Measurements from ENCODE around the gene KIRREL3. TPM values are rescaled to one million over a fixed set of nuclear protein-coding genes. Genes with fewer than 3 reads are reported as not detected.

The KIRREL3 gene
- total and polyA plus RNA-seq, 4 donors = 0.02 to 0.71 (median 0.15) TPM; not detected in 1

- H3K27me3 ChIP-seq (ENCODE audit: control insufficient read depth in 3 of 3, insufficient read depth in 3 of 3, low read length in 2 of 3) = peaks cover 0 to 2% (median 0%) of the 10 kb centered on the region in 3 donors
- no peaks in the 10 kb centered on the region for H3K9me3 ChIP-seq (ENCODE audit: control insufficient read depth in 4 of 4, insufficient read depth in 3 of 4, low read length in 3 of 4)
- DNase-seq = peak; percentile 84 to 87 (median 86)
- peak; percentile 89 for ATAC-seq (ENCODE audit: insufficient read depth, low FRiP score)
- peaks cover 0 to 15% (median 3%) of the 10 kb centered on the region in 5 donors for H3K4me1 ChIP-seq (ENCODE audit: control insufficient read depth in 5 of 5, insufficient read depth in 5 of 5, low read length in 5 of 5)
- peaks cover 0 to 9% (median 0%) of the 10 kb centered on the region in 4 donors for H3K36me3 ChIP-seq (ENCODE audit: control insufficient read depth in 4 of 4, insufficient read depth in 4 of 4, low read length in 4 of 4)
- WGBS, 2 donors = 20 to 25% methylated on average over 21 of the region's 21 CpGs
- no peak overlapping the region for H3K9ac ChIP-seq (ENCODE audit: insufficient read depth in 1 of 2, low read length in 2 of 2)
- peak; percentile 93 for TF ChIP-seq CTCF (IDR thresholded peaks at IDR 0.05; ENCODE audit: control extremely low read depth, extremely low read depth)
- H3K27ac ChIP-seq (ENCODE audit: low read depth in 1 of 2, low read length in 1 of 2) = no peak overlapping the region
- no peak overlapping the region for H3K4me3 ChIP-seq
Observed at GRCh38 chr11:126440792-126441514, 559.6 kb downstream of the KIRREL3 start.

- Histone ChIP-seq H3K9ac (ENCODE audit: insufficient read depth in 1 of 2, low read length in 2 of 2) (no peak overlapping the region), H3K27me3 (ENCODE audit: control insufficient read depth in 3 of 3, insufficient read depth in 3 of 3, low read length in 2 of 3) (peaks cover 0 to 2% (median 0%) of the 10 kb centered on the region in 3 donors), H3K4me1 (ENCODE audit: control insufficient read depth in 5 of 5, insufficient read depth in 5 of 5, low read length in 5 of 5) (peaks cover 0 to 15% (median 3%) of the 10 kb centered on the region in 5 donors), H3K4me3 (no peak overlapping the region), H3K9me3 (ENCODE audit: control insufficient read depth in 4 of 4, insufficient read depth in 3 of 4, low read length in 3 of 4) (no peaks in the 10 kb centered on the region), H3K36me3 (ENCODE audit: control insufficient read depth in 4 of 4, insufficient read depth in 4 of 4, low read length in 4 of 4) (peaks cover 0 to 9% (median 0%) of the 10 kb centered on the region in 4 donors), H3K27ac (ENCODE audit: low read depth in 1 of 2, low read length in 1 of 2) (no peak overlapping the region)
- WGBS, 2 donors = 63 to 79% methylated on average over 22 of the region's 22 CpGs
- no peak for DNase-seq
- ATAC-seq (ENCODE audit: insufficient read depth, low FRiP score) = no peak
- no peak for TF ChIP-seq CTCF (IDR thresholded peaks at IDR 0.05; ENCODE audit: control extremely low read depth, extremely low read depth)
Observed at GRCh38 chr11:126440276-126440675, 560.3 kb downstream of the KIRREL3 start.

- Histone ChIP-seq H3K36me3 (ENCODE audit: control insufficient read depth in 4 of 4, insufficient read depth in 4 of 4, low read length in 4 of 4) (peaks cover 0 to 9% (median 0%) of the 10 kb centered on the region in 4 donors), H3K9me3 (ENCODE audit: control insufficient read depth in 4 of 4, insufficient read depth in 3 of 4, low read length in 3 of 4) (no peaks in the 10 kb centered on the region), H3K27ac (ENCODE audit: low read depth in 1 of 2, low read length in 1 of 2) (no peak overlapping the region), H3K27me3 (ENCODE audit: control insufficient read depth in 3 of 3, insufficient read depth in 3 of 3, low read length in 2 of 3) (peaks cover 0 to 2% (median 0%) of the 10 kb centered on the region in 3 donors), H3K4me1 (ENCODE audit: control insufficient read depth in 5 of 5, insufficient read depth in 5 of 5, low read length in 5 of 5) (peaks cover 0 to 31% (median 7%) of the 10 kb centered on the region in 5 donors), H3K9ac (ENCODE audit: insufficient read depth in 1 of 2, low read length in 2 of 2) (no peak overlapping the region), H3K4me3 (no peak overlapping the region)
- no peak for DNase-seq
- 65 to 76% methylated on average over 5 of the region's 5 CpGs for WGBS, 2 donors
- TF ChIP-seq CTCF (IDR thresholded peaks at IDR 0.05; ENCODE audit: control extremely low read depth, extremely low read depth) = no peak
- ATAC-seq (ENCODE audit: insufficient read depth, low FRiP score) = no peak
Observed at GRCh38 chr11:126438691-126439090, 561.9 kb downstream of the KIRREL3 start.
